GM12878 (cell line): ENCODE data around the gene LIPN. TPM values are rescaled to one million over a fixed set of nuclear protein-coding genes. Genes with fewer than 3 reads are reported as not detected.

Experiments used
- ATAC-seq: fragments of 200-7000 bp; cut with Tn5 transposase; 3 replicates; pipeline ENCODE4 v1.9.1; 2020; ENCODE audit warnings: mild to moderate bottlenecking, moderate library complexity
- BruUV-seq: library from RNA; stranded (reverse); fragments of 400-500 nt; replicated peaks from 2 replicates; lab custom pipeline; 2021; lab: Mats Ljungman, UMichigan
- CTCF ChIA-PET: fragments of 300-600 bp; sonication (Branson Sonifier 250); formaldehyde crosslinking; extraction: SDS; loops from one replicate; lab custom pipeline; 2021; ENCODE audit warnings: inconsistent platforms; lab: Yijun Ruan, JAX
- POLR2A ChIA-PET: fragments of 350-600 bp; formaldehyde crosslinking; extraction: SDS; loops from one replicate; lab custom pipeline; 2021; ENCODE audit warnings: inconsistent platforms; lab: Charles Lee
- RAD21 ChIA-PET: fragments of 300-600 bp; sonication (Branson Sonifier 250); formaldehyde crosslinking; loops from one replicate; lab custom pipeline; 2023; ENCODE audit warnings: antibody characterized with exemption; ENCODE audit not compliant: unreplicated experiment; lab: Charles Lee
- SMC1A ChIA-PET: fragments of 300-600 bp; sonication (Branson Sonifier 250); formaldehyde crosslinking; loops from one replicate; lab custom pipeline; 2023; ENCODE audit not compliant: unreplicated experiment, uncharacterized antibody; lab: Charles Lee
- DNase-seq: peaks from one replicate; pipeline ENCODE4 v3.0.0-alpha.2; 2011; ENCODE audit warnings: low read depth, low spot score
- FAIRE-seq: peaks from 3 replicates; lab custom pipeline; 2011; peaks lifted over from hg19 to GRCh38; lab: Jason Lieb, UNC
- H2AFZ ChIP-seq: 2 replicates; pipeline ENCODE4 v1.6.0; 2011; ENCODE audit warnings: low read depth, low read length, control low read depth; ENCODE audit not compliant: control insufficient read depth
- H3K27ac ChIP-seq: 2 replicates; pipeline ENCODE4 v1.5.1; 2011; ENCODE audit warnings: control low read depth; ENCODE audit not compliant: control insufficient read depth, insufficient read depth
- H3K27me3 ChIP-seq, 2 experiments: replicated peaks in 1 of 2; 2 replicates each; pipeline versions ENCODE4 v1.6.0 to v1.6.1; 2011; ENCODE audit warnings: low read length in 1 of 2; ENCODE audit not compliant: control insufficient read depth in 2 of 2, insufficient read depth in 2 of 2
- H3K36me3 ChIP-seq, 2 experiments: 2 replicates each; pipeline ENCODE4 v1.5.1; 2011; ENCODE audit warnings: low read length in 1 of 2; ENCODE audit not compliant: control insufficient read depth in 2 of 2, insufficient read depth in 2 of 2
- H3K4me1 ChIP-seq: 2 replicates; pipeline ENCODE4 v1.6.1; 2011; ENCODE audit warnings: mild to moderate bottlenecking, low read length, moderate library complexity, mixed read lengths; ENCODE audit not compliant: control insufficient read depth, insufficient read depth
- H3K4me2 ChIP-seq: 2 replicates; pipeline ENCODE4 v1.6.0; 2011; ENCODE audit warnings: control low read depth; ENCODE audit not compliant: control insufficient read depth, insufficient read depth
- H3K4me3 ChIP-seq: fragments of 200-600 bp; sonication (generic); 2 replicates; pipeline ENCODE4 v1.5.1; 2016
- H3K79me2 ChIP-seq: 2 replicates; pipeline ENCODE4 v1.6.0; 2011; ENCODE audit warnings: low read length; ENCODE audit not compliant: control insufficient read depth, insufficient read depth
- H3K9ac ChIP-seq: 2 replicates; pipeline ENCODE4 v1.8.0; 2011; ENCODE audit warnings: low read length, control low read depth, mixed read lengths; ENCODE audit not compliant: control insufficient read depth, insufficient read depth
- H3K9me3 ChIP-seq: replicated peaks from 3 replicates; pipeline ENCODE4 v1.5.1; 2011; ENCODE audit warnings: mild to moderate bottlenecking, low read length; ENCODE audit not compliant: control insufficient read depth, insufficient read depth
- H4K20me1 ChIP-seq: 2 replicates; pipeline ENCODE4 v1.6.0; 2011; ENCODE audit not compliant: control insufficient read depth, insufficient read depth
- ATF2 ChIP-seq: IDR thresholded peaks from 2 replicates; pipeline ENCODE4 v1.6.1; 2012; ENCODE audit warnings: low read length, inconsistent platforms
- BCLAF1 ChIP-seq: fragments of 450-650 bp; IDR thresholded peaks from 2 replicates; pipeline ENCODE4 v1.6.1; 2017; ENCODE audit warnings: antibody characterized with exemption, mild to moderate bottlenecking, moderate library complexity
- E2F4 ChIP-seq: IDR thresholded peaks from 2 replicates; pipeline ENCODE4 v1.6.1; 2012; ENCODE audit warnings: low read depth, low read length, improper control_type of control experiment
- E2F8 ChIP-seq: fragments of 450-650 bp; IDR thresholded peaks from 2 replicates; pipeline ENCODE4 v1.6.1; 2018; ENCODE audit warnings: mild to moderate bottlenecking, low read depth, moderate library complexity; ENCODE audit not compliant: partially characterized antibody
- FOS ChIP-seq: IDR thresholded peaks from 3 replicates; pipeline ENCODE4 v1.6.1; 2011; ENCODE audit warnings: borderline replicate concordance; ENCODE audit not compliant: insufficient read length; ENCODE audit errors: extremely low read depth
- MAX ChIP-seq: IDR thresholded peaks from 2 replicates; pipeline ENCODE4 v1.6.1; 2012; ENCODE audit warnings: low read depth, low read length, improper control_type of control experiment
- MTA2 ChIP-seq: fragments of 450-650 bp; IDR thresholded peaks from 2 replicates; pipeline ENCODE4 v1.6.1; 2016; ENCODE audit warnings: low read depth, mild to moderate bottlenecking, moderate library complexity
- POU2F2 ChIP-seq: IDR thresholded peaks from 3 replicates; pipeline ENCODE4 v1.6.1; 2011; ENCODE audit warnings: low read depth, mild to moderate bottlenecking, low read length, borderline replicate concordance
- SMAD5 ChIP-seq: IDR thresholded peaks from 2 replicates; pipeline ENCODE4 v1.6.1; 2016; ENCODE audit warnings: antibody characterized with exemption, low read depth
- TCF7 ChIP-seq: IDR thresholded peaks from 2 replicates; pipeline ENCODE4 v1.6.1; 2014; ENCODE audit warnings: antibody characterized with exemption, borderline replicate concordance
- ZBTB4 ChIP-seq: fragments of 450-650 bp; formaldehyde crosslinking; IDR thresholded peaks from 2 replicates; pipeline ENCODE4 v1.4.0; 2022; ENCODE audit warnings: mild to moderate bottlenecking, moderate library complexity
- WGBS: methylation state at CpG from one replicate; pipeline ENCODE4 v1.1.6; 2016; ENCODE audit warnings: low lambda C conversion rate; ENCODE audit not compliant: insufficient replicate concordance, insufficient coverage; ENCODE audit errors: missing lambda C conversion rate; 5-methylcytosine and 5-hydroxymethylcytosine counted together
- in situ Hi-C: fragments of 300-500 bp; cut with MboI; formaldehyde crosslinking; loops from 9 replicates; pipeline ENCODE4 v1.14.3; 2018; ENCODE audit warnings: mixed read lengths
- intact Hi-C: fragments of 100-400 bp; cut with micrococcal nuclease; formaldehyde crosslinking; loops from one replicate; pipeline ENCODE4 v1.14.2; 2022; ENCODE audit not compliant: unreplicated experiment
- polyA plus RNA-seq, 11 experiments: library from polyadenylated mRNA; depleted of rRNA in 4 of 11; unstranded in 6 of 11; stranded (reverse) in 5 of 11; fragments of >200 nt; fragmentation: Nextera tagmentation in 4 of 11; fragmentation: Illumina TruSeq in 1 of 11; extraction: Ambion mirVana in 4 of 11; extraction: Trizol in 1 of 11; gene quantifications; 1 replicate in 1 of 11; 2 replicates in 10 of 11; pipeline versions ENCODE4 v1.2.1 to v1.2.3, GENCODE V29; 2011 to 2016; ENCODE audit warnings: inconsistent platforms in 2 of 11, missing spikeins in 2 of 11, low read depth in 1 of 11
- total RNA-seq, 4 experiments: library from RNA; depleted of rRNA in 3 of 4; stranded (reverse); fragments of >200 nt in 3 of 4; fragmentation: Illumina TruSeq in 1 of 4; extraction: Trizol in 1 of 4; gene quantifications; 2 replicates each; pipeline versions ENCODE4 v1.2.1 to v1.2.3, GENCODE V29; 2013 to 2021

LIPN gene
- total and polyA plus RNA-seq, 10 of the 15 experiments (the other 5 are each of a cell fraction or from before 2014, with no cell fraction given) = 0.06 to 0.23 TPM; not detected in 8

- intact Hi-C loops = no loop called here
- Histone ChIP-seq H2AFZ (no peak overlapping the region), H3K27ac (no peak overlapping the region), H3K27me3 (peaks cover 0 to under 1% of the 10 kb centered on the region in 2 experiments; a peak in 2 of 4 replicates), H3K4me2 (no peak overlapping the region), H3K79me2 (no peaks in the 10 kb centered on the region), H3K4me1 (no peaks in the 10 kb centered on the region), H4K20me1 (no peaks in the 10 kb centered on the region), H3K36me3 (no peaks in the 10 kb centered on the region), H3K4me3 (no peak overlapping the region), H3K9ac (no peak overlapping the region), H3K9me3 (no peaks in the 10 kb centered on the region)
- FAIRE-seq = no peak
- RAD21 ChIA-PET = no interaction called here
- in situ Hi-C loops = no loop called here
- POLR2A ChIA-PET = no interaction called here
- 71% methylated on average over 3 of the region's 3 CpGs for WGBS
- no peak for ATAC-seq
- SMC1A ChIA-PET = interaction anchor here (0.7 to 1.9 kb wide), 2 partner anchors 119 to 269 kb away, joined by 3 to 4 read pairs; no protein-coding TSS in a partner anchor
- no peak for DNase-seq
- no TSS peak for BruUV-seq
- CTCF ChIA-PET = interaction anchor here (1.4 kb wide), 1 partner anchor 77 kb away, joined by 9 read pairs; no protein-coding TSS in a partner anchor
- TF ChIP-seq FOS (no peak), SMAD5 (no peak), ATF2 (no peak), TCF7 (no peak), MTA2 (no peak), BCLAF1 (no peak), E2F4 (no peak), MAX (no peak), ZBTB4 (CRISPR knock-in tag) (no peak), E2F8 (no peak), POU2F2 (no peak)
Observed at GRCh38 chr10:88805924-88806323, 46.1 kb downstream of the LIPN start.
